GM18517 (cell line): Measurements from ENCODE around the gene PSD2.

Source experiments
- ATAC-seq: cut with Tn5 transposase; IDR thresholded peaks from one replicate; pipeline ENCODE4 v1.9.1; 2021; ENCODE audit warnings: mild to moderate bottlenecking, moderate library complexity; ENCODE audit not compliant: unreplicated experiment

PSD2 gene

GRCh38 chr5:139795074-139796001 is at the start of gene PSD2:
Gene PSD2, plus strand, starts transcription at chr5:139795808. Its CDS starts 13,633 bp downstream, at chr5:139809441.
- no peak for ATAC-seq

- ATAC-seq = peak; percentile 43
Measured at GRCh38 chr5:139746691-139747582, 48.7 kb upstream of the PSD2 start.

- ATAC-seq = peak; percentile 0
Measured at GRCh38 chr5:139747583-139748504, 47.8 kb upstream of the PSD2 start.

- no peak for ATAC-seq
Measured at GRCh38 chr5:139748505-139748826, 47.1 kb upstream of the PSD2 start.

- ATAC-seq = no peak
Measured at GRCh38 chr5:139749242-139749641, 46.4 kb upstream of the PSD2 start.

- no peak for ATAC-seq
Measured at GRCh38 chr5:139751236-139751635, 44.4 kb upstream of the PSD2 start.

GRCh38 chr5:139752506-139753473 is 42.8 kb upstream of the PSD2 start:
- ATAC-seq = no peak

- no peak for ATAC-seq
Measured at GRCh38 chr5:139755892-139756671, 39.5 kb upstream of the PSD2 start.

- ATAC-seq = no peak
Measured at GRCh38 chr5:139756971-139757370, 38.6 kb upstream of the PSD2 start.

GRCh38 chr5:139757727-139758509 is 37.7 kb upstream of the PSD2 start:
- no peak for ATAC-seq

- ATAC-seq = no peak
Measured at GRCh38 chr5:139758510-139759075, 37.0 kb upstream of the PSD2 start.

GRCh38 chr5:139759219-139759721 is 36.3 kb upstream of the PSD2 start:
- ATAC-seq = no peak

GRCh38 chr5:139760066-139761056 is 35.2 kb upstream of the PSD2 start:
- ATAC-seq = no peak

- ATAC-seq = no peak
Measured at GRCh38 chr5:139761057-139761450, 34.6 kb upstream of the PSD2 start.

- ATAC-seq = no peak
Measured at GRCh38 chr5:139761501-139761900, 34.1 kb upstream of the PSD2 start.

- ATAC-seq = no peak
Measured at GRCh38 chr5:139762615-139763170, 32.9 kb upstream of the PSD2 start.
